Stimulated activated CD4-positive, alpha-beta T cell treated with anti-CD3 and anti-CD28 coated beads, Interleukin-2, amount 100 ng/mL, for 24 hours (primary cell): ENCODE measurements around the gene ADGRA3.
A peak's percentile ranks its signal among the peaks of the same experiment; 100 is the strongest.

Experiments
- DNase-seq, 2 donors: peaks; one replicate each; pipeline ENCODE4 v3.0.0-alpha.2; 2020

Gene ADGRA3

DNA sequence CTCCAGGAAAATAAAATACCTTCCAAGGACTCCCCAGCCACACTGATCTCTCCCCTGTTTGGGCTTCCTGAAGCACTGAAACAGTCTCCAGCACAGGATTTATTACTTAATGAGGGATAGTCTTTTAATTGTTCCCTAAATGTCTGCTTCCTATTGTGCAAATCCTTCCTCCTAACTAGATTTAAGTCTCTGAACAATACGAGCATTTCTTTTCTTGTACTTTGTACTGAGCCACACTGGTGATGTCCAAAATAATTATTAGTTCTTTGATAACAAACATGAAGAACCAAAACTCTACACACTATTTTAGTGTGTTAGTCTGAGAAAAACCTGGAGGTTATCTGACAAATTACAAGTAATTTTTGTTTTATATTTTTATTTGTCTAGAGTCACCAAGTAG, 5.1 kb downstream of the ADGRA3 start:
- DNase-seq: no peak

DNA sequence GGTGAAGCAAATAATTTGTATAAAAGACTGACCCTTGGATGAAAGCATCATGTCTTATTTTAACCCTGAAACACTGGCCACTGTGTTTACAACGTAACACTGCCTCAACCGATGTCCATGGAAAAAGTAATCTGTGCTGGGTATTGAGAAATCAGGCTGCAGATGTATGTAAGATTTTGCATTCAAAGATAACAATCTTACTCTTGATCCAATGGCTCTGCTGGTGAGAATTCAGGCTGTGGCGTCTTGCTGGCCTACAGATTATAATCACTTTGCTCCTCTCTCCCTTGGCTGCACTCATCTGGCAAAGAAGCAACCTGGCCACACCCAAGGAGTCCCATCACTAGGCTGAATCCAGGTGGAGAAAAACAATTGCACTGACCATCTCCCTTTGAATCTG, 7.5 kb downstream of the ADGRA3 start:
- no peak for DNase-seq

- no peak for DNase-seq
These were observed 10.9 kb downstream of the ADGRA3 start for GRCh38 chr4:22504922-22505321.

GRCh38 chr4:22504447-22504846, 11.4 kb downstream of the ADGRA3 start:
- no peak for DNase-seq

DNA sequence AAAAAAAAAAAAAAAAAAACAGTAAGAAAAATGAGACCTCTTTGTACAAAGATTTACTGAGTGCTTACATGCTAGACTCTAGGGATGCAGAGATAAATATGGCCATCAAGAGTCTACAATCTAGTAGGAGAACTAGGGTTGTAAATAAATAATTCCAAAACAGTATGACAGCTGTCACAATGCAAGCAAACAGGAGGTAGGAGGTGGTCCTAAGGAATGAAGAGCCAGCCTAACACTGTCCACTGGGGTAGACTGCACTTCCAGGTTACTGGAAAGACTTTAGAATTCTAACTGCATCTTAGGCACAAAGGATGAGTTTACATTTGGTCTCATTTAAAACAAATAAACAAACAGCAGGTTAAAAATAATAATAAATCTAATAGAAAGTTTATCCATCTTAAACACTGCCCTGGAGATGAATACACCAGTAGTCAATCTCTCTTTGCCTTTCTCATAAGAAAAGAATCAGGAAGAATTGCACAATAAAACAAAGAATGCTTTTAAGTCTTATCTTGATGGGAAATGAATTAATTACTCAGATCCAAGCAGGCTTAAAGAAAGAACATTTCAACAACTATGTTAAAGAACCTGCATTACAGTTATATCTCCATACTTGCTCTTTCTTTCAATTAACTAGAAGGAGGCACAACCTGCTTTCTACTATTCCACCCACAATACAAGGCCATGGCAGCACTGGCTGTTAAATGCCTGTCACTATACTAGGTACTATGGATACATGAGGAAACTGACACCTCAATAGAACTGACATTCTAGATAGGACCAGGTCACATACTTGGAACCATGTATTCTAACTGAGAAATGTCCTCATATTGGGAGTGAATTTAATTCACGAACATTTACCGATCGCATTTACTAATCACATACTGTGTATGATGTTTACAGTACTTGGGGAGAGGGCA, 12.7 kb downstream of the ADGRA3 start:
- no peak for DNase-seq

- no peak for DNase-seq
These were observed 14.2 kb downstream of the ADGRA3 start for GRCh38 chr4:22501715-22502095.

- peak; percentile 30 to 31 for DNase-seq
These were observed 14.8 kb downstream of the ADGRA3 start for GRCh38 chr4:22500831-22501714.

- no peak for DNase-seq
These were observed 15.7 kb downstream of the ADGRA3 start for GRCh38 chr4:22500128-22500611.

DNA sequence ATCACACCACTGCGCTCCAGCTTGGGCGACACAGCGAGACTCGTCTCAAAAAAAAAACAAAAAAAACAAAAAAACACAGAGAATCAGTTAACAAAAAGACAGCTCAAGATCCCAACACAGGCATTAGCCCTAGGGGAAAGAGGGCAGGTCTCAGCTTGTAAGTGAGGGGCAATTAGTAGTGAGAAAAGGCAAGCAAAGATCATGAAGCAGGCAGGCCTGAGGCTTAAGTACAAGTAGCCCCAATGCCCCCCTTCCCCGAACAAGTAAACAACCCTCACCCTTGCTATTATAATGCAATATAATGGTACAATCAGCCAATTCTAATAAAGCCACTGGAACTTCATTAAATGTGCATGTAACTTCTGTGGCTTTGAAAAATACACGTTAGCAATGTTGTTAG, 17.0 kb downstream of the ADGRA3 start:
- no peak for DNase-seq

GRCh38 chr4:22496165-22496813, 19.6 kb downstream of the ADGRA3 start:
- DNase-seq: no peak

- no peak for DNase-seq
These were observed 22.3 kb downstream of the ADGRA3 start for GRCh38 chr4:22493523-22493922.

DNA sequence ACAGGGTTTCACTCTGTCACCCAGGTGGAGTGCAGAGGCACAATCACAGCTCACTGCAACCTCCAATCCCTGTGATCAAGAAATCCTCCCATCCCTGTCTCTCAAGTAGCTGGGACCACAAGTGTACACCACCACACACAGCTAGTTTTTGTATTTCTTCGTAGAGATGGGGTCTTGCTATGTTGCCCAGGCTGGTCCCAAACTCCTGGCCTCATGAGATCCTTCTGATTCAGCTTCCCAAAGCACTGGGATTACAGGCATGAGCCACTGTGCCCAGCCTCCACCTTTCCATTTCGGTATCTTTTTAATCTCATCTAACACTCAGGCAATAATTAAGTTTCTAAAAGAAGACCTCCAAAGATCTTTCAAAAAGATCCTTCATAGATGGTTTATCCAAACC, 22.9 kb downstream of the ADGRA3 start:
- no peak for DNase-seq

DNA sequence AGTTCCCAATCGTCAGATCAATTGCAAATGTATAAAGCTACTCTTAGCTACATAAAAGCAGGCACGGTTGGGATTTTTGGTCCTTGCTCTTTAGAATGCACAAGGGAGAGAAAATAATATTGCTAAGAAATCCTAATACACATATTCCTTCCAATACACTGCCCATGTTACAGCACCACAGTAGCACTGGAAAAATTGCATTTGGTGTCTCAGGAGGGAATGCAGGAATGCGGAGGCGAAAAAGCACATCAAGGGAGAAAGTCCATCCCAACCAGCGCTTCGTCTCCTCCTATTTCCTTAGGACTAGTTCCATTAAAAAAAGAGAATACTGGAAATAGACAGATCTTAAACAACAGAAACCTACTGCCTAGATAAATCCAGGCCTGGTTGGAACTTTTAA, 23.9 kb downstream of the ADGRA3 start:
- DNase-seq: no peak

GRCh38 chr4:22490718-22491315, 25.0 kb downstream of the ADGRA3 start:
- no peak for DNase-seq

GRCh38 chr4:22488106-22488505, 27.8 kb downstream of the ADGRA3 start:
- DNase-seq: no peak

DNA sequence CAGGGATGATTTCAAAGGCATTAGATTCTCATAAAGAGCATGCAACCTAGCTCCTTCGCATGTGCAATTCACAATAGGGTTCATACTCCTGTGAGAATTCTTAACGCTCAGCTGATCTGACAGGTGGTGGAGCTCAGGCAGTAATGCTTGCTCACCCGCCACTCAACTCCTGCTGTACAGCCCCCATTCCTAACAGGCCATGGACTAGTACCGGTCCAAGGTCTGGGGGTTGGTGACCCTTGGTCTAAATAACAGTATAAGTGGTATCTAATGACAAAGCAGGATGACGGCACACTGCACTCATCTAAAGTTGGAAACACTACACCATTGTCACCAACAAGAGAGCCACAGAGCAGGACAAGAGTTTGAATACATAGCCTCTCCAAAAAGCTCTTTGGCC, 28.5 kb downstream of the ADGRA3 start:
- DNase-seq: no peak

DNA sequence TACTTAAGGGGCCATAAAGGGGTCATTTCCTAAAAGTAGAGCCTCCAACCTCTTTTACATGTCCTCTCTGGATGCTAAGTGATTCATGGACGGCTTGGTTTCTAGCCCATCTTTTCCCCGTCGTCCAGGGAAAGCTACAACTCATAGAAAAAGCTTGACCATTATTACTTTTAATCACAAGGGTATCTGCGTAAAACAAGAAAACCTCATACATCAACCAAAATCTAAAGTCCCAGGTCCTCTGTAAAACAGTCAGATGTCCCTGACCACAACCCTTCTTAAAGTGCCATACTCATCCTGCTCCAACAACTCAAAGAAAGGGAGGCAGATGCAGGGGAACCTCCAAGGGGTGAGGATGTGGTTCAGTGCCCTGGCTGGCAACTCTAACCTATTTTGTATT, 29.6 kb downstream of the ADGRA3 start:
- DNase-seq: no peak

DNA sequence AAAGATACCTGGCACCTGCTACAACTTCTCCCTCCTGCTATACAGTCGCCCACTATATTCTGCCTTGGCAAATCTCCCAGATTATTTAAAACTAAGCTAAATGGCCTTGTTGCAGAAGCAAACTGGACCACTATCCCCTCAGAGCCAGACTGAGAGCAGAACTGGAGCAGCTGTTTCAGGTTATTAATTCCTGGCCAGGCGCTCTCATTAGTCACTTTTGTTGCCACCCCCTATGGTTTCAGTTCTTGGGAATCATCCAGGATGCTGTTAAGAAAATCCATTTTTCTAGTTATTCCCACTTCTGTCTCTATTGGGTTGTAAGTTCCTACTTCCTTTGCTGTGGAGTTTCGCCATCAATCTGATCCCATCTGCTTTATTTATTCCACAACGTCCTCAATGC, 30.1 kb downstream of the ADGRA3 start:
- no peak for DNase-seq

GRCh38 chr4:22483551-22483981, 32.3 kb downstream of the ADGRA3 start:
- no peak for DNase-seq

DNA sequence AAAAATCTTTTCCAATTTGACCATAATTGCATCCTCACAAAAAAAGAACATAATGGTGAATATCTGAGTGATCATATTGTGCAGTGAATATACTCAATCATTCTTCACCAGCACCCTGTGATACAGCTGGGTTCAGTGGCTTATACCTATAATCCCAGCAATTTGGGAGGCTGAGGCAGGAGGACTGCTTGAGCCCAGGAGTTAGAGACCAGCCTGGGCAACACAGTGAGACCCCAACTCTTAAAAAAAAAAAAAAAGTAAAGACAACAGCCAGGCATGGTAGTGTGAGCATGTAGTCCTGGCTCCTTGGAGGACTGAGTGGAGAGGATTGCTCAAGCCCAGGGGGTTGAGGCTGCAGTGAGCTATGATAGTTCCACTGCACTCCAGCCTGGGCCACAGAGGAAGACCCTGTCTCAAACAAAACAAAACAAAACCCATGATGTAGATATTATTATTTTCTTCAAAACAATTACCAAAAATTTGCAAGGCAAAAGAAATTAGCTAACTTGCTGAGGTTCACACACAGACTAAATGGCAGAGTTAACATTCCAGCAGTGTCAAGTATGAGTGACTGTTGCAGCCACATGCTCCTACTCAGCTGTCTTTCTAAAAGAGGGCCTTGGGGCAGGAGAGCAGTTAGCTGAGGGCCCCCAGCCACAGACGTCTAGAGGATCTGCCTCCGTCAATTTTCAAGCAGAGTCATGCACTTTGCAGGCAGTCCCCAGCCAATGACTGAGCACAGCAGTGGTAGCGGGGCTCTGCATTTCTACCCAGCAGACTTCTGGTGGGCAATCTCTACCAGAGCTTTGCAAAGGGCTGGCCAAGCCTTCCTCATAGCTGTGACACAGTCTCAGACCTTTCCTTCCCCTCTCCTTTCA, 33.4 kb downstream of the ADGRA3 start:
- DNase-seq: no peak

GRCh38 chr4:22480675-22481327, 35.1 kb downstream of the ADGRA3 start:
- DNase-seq: no peak
